ENCODE measurements around the gene ADISSP.

ADISSP gene

GRCh38 chr20:3768342-3769130, 983 bp upstream of the ADISSP start:
- Histone ChIP-seq H3K9me3 (no peaks in the 10 kb centered on the region), H3K4me1 (peaks cover 61% of the 10 kb centered on the region), H3K4me3 (peak overlapping the region; percentile 78), H3K27me3 (no peaks in the 10 kb centered on the region), H3K9ac (peak overlapping the region; percentile 96), H3K36me3 (no peaks in the 10 kb centered on the region), H4K20me1 (peaks cover 36% of the 10 kb centered on the region), H3K27ac (peak overlapping the region; percentile 96), H3K4me2 (peak overlapping the region; percentile 99)
- no peak for TF ChIP-seq Cebpa-rat (IDR thresholded peaks at IDR 0.05)

GRCh38 chr20:3767110-3767426, 485 bp downstream of the ADISSP start:
- Histone ChIP-seq H3K27me3 (no peaks in the 10 kb centered on the region), H3K4me1 (peaks cover 69% of the 10 kb centered on the region), H3K27ac (peak overlapping the region; percentile 96), H4K20me1 (peaks cover 48% of the 10 kb centered on the region), H3K4me3 (peak overlapping the region; percentile 78), H3K36me3 (peaks cover 3% of the 10 kb centered on the region; the same call in 1 of the 2 replicates), H3K9ac (peak overlapping the region; percentile 96), H3K4me2 (peak overlapping the region; percentile 99), H3K9me3 (no peaks in the 10 kb centered on the region)
- no peak for TF ChIP-seq Cebpa-rat (IDR thresholded peaks at IDR 0.05)

- H3K4me3 ChIP-seq, result peak overlapping the region; percentile 78
- H4K20me1 ChIP-seq, result peaks cover 53% of the 10 kb centered on the region
- peak overlapping the region; percentile 96 for H3K9ac ChIP-seq
- no peak for TF ChIP-seq Cebpa-rat (IDR thresholded peaks at IDR 0.05)
- peak overlapping the region; percentile 96 for H3K27ac ChIP-seq
- H3K36me3 ChIP-seq, result peaks cover 8% of the 10 kb centered on the region
- peak overlapping the region; percentile 99 for H3K4me2 ChIP-seq
- H3K9me3 ChIP-seq, result no peaks in the 10 kb centered on the region
- peaks cover 74% of the 10 kb centered on the region for H3K4me1 ChIP-seq
- no peaks in the 10 kb centered on the region for H3K27me3 ChIP-seq
These were observed 987 bp downstream of the ADISSP start for GRCh38 chr20:3766422-3767109.

DNA sequence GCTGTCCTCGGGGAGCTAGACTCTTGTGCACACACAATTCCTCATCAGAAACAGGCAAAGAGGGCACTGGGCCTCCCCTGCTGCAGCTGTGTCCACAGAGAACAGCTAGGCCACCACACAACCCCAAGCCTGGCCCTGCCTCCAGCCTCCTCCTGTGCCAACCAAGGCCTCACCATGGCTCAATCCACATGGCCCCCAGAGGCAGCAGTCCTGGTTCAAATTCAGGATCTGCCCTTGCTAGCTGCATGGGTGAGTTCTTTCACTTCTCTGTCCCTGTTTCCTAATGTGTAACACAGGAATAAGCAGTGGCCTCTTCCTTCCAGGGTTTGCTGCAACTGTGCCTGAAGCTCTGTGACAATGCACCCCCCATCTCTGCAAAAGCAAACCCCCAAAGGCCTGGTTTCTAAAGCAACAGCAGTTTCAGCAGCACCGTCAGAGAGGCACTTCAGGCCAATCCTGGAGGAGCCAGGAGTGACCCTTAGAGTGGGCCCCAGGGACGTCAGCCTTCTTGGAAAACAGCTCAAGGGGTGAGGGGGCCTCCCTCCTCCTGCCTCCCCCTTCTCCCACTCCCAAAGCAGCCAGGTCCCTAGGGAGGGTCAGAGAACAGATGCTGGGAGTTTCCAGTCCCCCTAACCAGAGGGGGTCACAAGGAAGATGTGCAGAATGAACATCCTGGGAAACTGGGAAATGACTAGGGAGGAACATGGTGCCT, 2.2 kb downstream of the ADISSP start:
- Histone ChIP-seq H3K4me2 (peak overlapping the region; percentile 99), H4K20me1 (peaks cover 65% of the 10 kb centered on the region), H3K4me1 (peaks cover 79% of the 10 kb centered on the region), H3K9ac (peak overlapping the region; percentile 96), H3K36me3 (peaks cover 9% of the 10 kb centered on the region), H3K9me3 (no peaks in the 10 kb centered on the region), H3K27ac (peak overlapping the region; percentile 57), H3K4me3 (peak overlapping the region; percentile 78), H3K27me3 (no peaks in the 10 kb centered on the region)
- no peak for TF ChIP-seq Cebpa-rat (IDR thresholded peaks at IDR 0.05)

- TF ChIP-seq Cebpa-rat (IDR thresholded peaks at IDR 0.05), result no peak
- H3K9ac ChIP-seq, result peak overlapping the region; percentile 96
- H3K4me2 ChIP-seq, result peak overlapping the region; percentile 99
These were observed 2.9 kb downstream of the ADISSP start for GRCh38 chr20:3764659-3765058.

GRCh38 chr20:3763671-3764601, 3.6 kb downstream of the ADISSP start:
- TF ChIP-seq Cebpa-rat (IDR thresholded peaks at IDR 0.05), result no peak
- peak overlapping the region; percentile 96 for H3K9ac ChIP-seq
- peaks cover 79% of the 10 kb centered on the region for H4K20me1 ChIP-seq
- no peaks in the 10 kb centered on the region for H3K9me3 ChIP-seq
- peak overlapping the region; percentile 99 for H3K4me2 ChIP-seq
- H3K4me3 ChIP-seq, result 0 out of 2 replicates have a peak overlapping the region, but pooled peaks have one; percentile 1
- H3K36me3 ChIP-seq, result peaks cover 22% of the 10 kb centered on the region
- H3K27me3 ChIP-seq, result no peaks in the 10 kb centered on the region
- peaks cover 72% of the 10 kb centered on the region for H3K4me1 ChIP-seq
- peak overlapping the region; percentile 57 for H3K27ac ChIP-seq

More at GRCh38 chr20:3764659-3765058, 2.9 kb downstream of the ADISSP start:
- no peaks in the 10 kb centered on the region for H3K27me3 ChIP-seq
- peak overlapping the region; percentile 57 for H3K27ac ChIP-seq
- H3K9me3 ChIP-seq, result no peaks in the 10 kb centered on the region
- H4K20me1 ChIP-seq, result peaks cover 72% of the 10 kb centered on the region
- peaks cover 15% of the 10 kb centered on the region for H3K36me3 ChIP-seq
- H3K4me3 ChIP-seq, result no peak overlapping the region
- peaks cover 79% of the 10 kb centered on the region for H3K4me1 ChIP-seq

- Histone ChIP-seq H3K4me3 (no peak overlapping the region), H3K27me3 (no peaks in the 10 kb centered on the region), H4K20me1 (peaks cover 86% of the 10 kb centered on the region), H3K4me1 (peaks cover 54% of the 10 kb centered on the region), H3K9me3 (no peaks in the 10 kb centered on the region), H3K9ac (peak overlapping the region; percentile 52), H3K27ac (peak overlapping the region; percentile 71), H3K4me2 (peak overlapping the region; percentile 76), H3K36me3 (peaks cover 53% of the 10 kb centered on the region)
- no peak for TF ChIP-seq Cebpa-rat (IDR thresholded peaks at IDR 0.05)
These were observed 6.8 kb downstream of the ADISSP start for GRCh38 chr20:3760655-3761348.

GRCh38 chr20:3759884-3760283, 7.7 kb downstream of the ADISSP start:
- Histone ChIP-seq H3K4me3 (no peak overlapping the region), H3K36me3 (peaks cover 62% of the 10 kb centered on the region), H3K4me1 (peaks cover 44% of the 10 kb centered on the region), H3K9me3 (no peaks in the 10 kb centered on the region), H3K27ac (peak overlapping the region; percentile 71; the same call in 1 of the 2 replicates), H4K20me1 (peaks cover 86% of the 10 kb centered on the region), H3K4me2 (peak overlapping the region; percentile 76; the same call in 1 of the 2 replicates), H3K9ac (peak overlapping the region; percentile 52; the same call in 1 of the 2 replicates), H3K27me3 (no peaks in the 10 kb centered on the region)
- no peak for TF ChIP-seq Cebpa-rat (IDR thresholded peaks at IDR 0.05)

Data from BLaER1 (cell line).